Measurements from ENCODE around the gene C6orf52.
"Not testable (repeated sequence)": the region's sequence is repeated elsewhere in the genome, so short reads cannot be mapped to it uniquely, and the experiment has no call there.

The C6orf52 gene

GRCh38 chr6:10722570-10722819 lies 28.1 kb upstream of the C6orf52 start:
- TF ChIP-seq, protein P1, sequence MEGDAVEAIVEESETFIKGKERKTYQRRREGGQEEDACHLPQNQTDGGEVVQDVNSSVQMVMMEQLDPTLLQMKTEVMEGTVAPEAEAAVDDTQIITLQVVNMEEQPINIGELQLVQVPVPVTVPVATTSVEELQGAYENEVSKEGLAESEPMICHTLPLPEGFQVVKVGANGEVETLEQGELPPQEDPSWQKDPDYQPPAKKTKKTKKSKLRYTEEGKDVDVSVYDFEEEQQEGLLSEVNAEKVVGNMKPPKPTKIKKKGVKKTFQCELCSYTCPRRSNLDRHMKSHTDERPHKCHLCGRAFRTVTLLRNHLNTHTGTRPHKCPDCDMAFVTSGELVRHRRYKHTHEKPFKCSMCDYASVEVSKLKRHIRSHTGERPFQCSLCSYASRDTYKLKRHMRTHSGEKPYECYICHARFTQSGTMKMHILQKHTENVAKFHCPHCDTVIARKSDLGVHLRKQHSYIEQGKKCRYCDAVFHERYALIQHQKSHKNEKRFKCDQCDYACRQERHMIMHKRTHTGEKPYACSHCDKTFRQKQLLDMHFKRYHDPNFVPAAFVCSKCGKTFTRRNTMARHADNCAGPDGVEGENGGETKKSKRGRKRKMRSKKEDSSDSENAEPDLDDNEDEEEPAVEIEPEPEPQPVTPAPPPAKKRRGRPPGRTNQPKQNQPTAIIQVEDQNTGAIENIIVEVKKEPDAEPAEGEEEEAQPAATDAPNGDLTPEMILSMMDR (IDR thresholded peaks at IDR 0.05; ENCODE audit: low read depth, low read length, missing control alignments), result no peak
- DNase-seq (ENCODE audit: low read depth), result no peak
- H3K4me3 ChIP-seq (ENCODE audit: low read depth, low read length), result peak overlapping the region; percentile 80
- in situ Hi-C loops (cut with HindIII; ENCODE audit: low sequenced_read_pairs), result no loop called here

DNA sequence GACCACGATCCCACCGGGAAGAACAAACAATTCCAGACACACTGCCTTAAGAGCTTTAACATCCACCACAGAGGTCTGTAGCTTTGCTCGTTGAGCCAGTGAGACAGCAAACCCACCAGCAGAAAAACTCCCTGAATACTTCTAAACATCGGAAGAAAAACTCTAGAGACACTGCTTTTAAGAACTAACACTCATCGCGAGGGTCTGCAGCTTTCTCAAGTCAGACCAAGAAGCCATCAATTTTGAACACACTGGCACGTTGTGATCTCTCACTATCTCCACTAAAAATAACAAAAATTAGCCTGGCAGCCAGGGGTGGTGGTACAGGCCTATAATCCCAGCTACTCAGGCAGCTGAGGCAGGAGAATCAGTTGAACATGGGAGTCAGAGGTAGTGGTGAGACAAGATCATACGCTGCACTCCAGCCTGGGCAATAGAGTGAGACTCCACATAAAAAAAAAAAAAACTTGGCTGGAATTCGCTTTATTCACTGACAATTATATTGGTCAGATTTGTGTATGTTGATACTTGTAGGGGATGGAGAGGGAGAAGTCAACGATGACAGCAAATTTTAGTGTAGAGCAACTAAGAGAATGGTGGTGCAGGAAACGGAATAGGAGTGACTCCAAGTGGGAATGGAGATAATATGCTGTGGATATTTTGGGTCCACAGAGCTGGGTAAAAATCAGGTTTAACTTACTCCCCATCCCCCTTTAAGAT lies 27.6 kb upstream of the C6orf52 start:
- TF ChIP-seq, protein P1 (IDR thresholded peaks at IDR 0.05; ENCODE audit: low read depth, low read length, missing control alignments), result no peak
- in situ Hi-C loops (cut with HindIII; ENCODE audit: low sequenced_read_pairs), result no loop called here
- DNase-seq (ENCODE audit: low read depth), result no peak
- peak overlapping the region; percentile 80 for H3K4me3 ChIP-seq (ENCODE audit: low read depth, low read length)

- in situ Hi-C loops (cut with HindIII; ENCODE audit: low sequenced_read_pairs); DNase-seq (ENCODE audit: low read depth): not testable (repeated sequence)
- H3K4me3 ChIP-seq (ENCODE audit: low read depth, low read length), result peak overlapping the region; percentile 40
Observed at GRCh38 chr6:10720960-10721849, 26.8 kb upstream of the C6orf52 start.

DNA sequence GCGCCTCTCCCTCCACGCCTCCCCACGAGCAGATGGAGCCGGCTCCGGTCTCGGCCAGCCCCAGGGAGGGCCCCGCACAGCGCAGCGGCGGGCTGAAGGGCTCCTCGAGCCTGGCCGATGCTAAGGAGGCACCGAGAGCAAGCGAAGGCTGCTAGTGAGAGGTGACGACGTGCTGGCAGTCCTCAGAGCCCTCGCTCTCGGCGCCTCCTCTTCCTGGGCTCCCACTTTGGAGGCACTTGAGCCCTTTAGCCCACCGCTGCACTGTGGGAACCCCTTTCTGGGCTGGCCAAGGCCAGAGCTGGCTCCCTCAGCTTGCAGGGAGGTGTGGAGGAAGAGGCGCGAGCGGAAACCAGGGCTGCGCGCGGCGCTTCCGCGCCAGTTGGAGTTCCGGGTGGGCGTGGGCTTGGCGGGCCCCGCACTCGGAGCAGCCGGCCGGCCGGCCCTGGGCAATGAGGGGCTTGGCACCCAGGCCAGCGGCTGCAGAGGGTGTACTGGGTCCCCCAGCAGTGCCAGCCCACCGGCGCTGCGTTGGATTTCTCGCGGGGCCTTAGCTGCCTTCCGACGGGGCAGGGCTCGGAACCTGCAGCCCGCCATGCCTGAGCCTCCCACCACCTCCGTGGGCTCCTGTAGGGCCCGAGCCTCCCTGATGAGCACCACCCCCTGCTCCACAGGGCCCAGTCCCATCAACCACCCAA lies 26.0 kb upstream of the C6orf52 start:
- no peak for DNase-seq (ENCODE audit: low read depth)
- peak overlapping the region; percentile 40 for H3K4me3 ChIP-seq (ENCODE audit: low read depth, low read length)
- in situ Hi-C loops (cut with HindIII; ENCODE audit: low sequenced_read_pairs), result no loop called here
- TF ChIP-seq, protein P1 (IDR thresholded peaks at IDR 0.05; ENCODE audit: low read depth, low read length, missing control alignments), result no peak

DNA sequence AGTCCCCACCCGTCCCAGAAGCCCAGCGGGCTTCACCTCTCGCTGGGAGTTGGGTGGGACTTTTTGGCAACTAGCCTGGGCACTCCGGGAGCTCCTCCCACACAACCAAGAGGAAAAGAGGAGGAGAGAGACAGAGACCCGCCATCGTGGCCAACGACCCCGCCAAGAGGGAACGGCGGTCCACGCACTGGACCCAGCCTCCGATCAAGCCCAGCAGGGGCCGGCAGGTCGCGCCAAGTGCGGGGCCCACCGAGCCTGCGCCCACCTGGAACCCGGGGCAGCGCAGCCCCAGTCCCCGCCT lies 25.5 kb upstream of the C6orf52 start:
- TF ChIP-seq, protein P1 (IDR thresholded peaks at IDR 0.05; ENCODE audit: low read depth, low read length, missing control alignments), result no peak
- DNase-seq (ENCODE audit: low read depth), result no peak
- in situ Hi-C loops (cut with HindIII; ENCODE audit: low sequenced_read_pairs), result no loop called here
- peak overlapping the region; percentile 40 for H3K4me3 ChIP-seq (ENCODE audit: low read depth, low read length)

DNA sequence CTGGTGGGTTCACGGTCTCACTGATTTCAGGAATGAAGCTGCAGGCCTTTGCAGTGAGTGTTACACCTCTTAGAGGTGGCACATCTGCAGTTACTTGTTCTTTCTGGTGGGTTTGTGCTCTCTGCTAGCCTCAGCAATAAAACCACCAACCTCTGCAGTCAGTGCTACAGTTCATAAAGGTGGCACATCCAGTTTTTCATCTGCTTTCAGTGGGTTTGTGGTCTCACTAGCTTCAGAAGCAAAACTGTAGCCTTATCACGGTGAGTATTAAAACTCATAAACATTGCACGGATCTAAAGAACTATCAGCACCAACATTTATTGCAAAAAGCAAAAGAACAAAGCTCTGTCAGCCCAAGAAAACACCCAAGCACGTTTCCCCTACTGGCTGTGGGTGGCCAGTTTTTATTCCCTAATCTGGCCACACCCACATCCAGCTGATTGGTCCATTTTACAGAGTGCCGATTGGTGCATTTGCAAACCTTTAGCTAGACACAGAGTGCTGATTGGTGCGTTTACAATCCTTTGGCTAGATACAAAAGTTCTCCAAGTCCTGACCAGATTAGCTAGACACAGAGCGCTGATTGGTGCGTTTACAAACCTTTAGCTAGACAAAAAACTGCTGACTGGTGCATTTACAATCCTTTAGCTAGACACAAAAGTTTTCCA lies 25.0 kb upstream of the C6orf52 start:
- DNase-seq (ENCODE audit: low read depth), result no peak
- in situ Hi-C loops (cut with HindIII; ENCODE audit: low sequenced_read_pairs), result no loop called here
- TF ChIP-seq, protein P1 (IDR thresholded peaks at IDR 0.05; ENCODE audit: low read depth, low read length, missing control alignments), result no peak
- peak overlapping the region; percentile 40 for H3K4me3 ChIP-seq (ENCODE audit: low read depth, low read length)

All from astrocyte of the cerebellum (primary cell).